HepG2 (cell line): Measurements from ENCODE around the gene LUZP2. TPM values are rescaled to one million over a fixed set of nuclear protein-coding genes. Genes with fewer than 3 reads are reported as not detected.

ENCODE experiments used
- ATAC-seq: fragments of 200-7000 bp; cut with Tn5 transposase; 3 replicates; pipeline ENCODE4 v1.9.1; 2020; ENCODE audit warnings: mild to moderate bottlenecking, moderate library complexity
- BruUV-seq: library from RNA; stranded (reverse); fragments of 400-500 nt; replicated peaks from 2 replicates; lab custom pipeline; 2021; lab: Mats Ljungman, UMichigan
- CTCF ChIA-PET: fragments of 300-600 bp; formaldehyde crosslinking; extraction: SDS; loops from one replicate; lab custom pipeline; 2021; ENCODE audit warnings: low total read pairs, inconsistent platforms, low intra/inter-chr PET ratio; lab: Yijun Ruan, JAX
- POLR2A ChIA-PET: fragments of 350-600 bp; sonication (Branson Sonifier 250); formaldehyde crosslinking; loops from one replicate; lab custom pipeline; 2020; ENCODE audit warnings: antibody characterized with exemption, inconsistent platforms; lab: Yijun Ruan, JAX
- DNase-seq: peaks from one replicate; pipeline ENCODE4 v3.0.0-alpha.2; 2015; ENCODE audit warnings: low spot score
- FAIRE-seq: peaks from 3 replicates; lab custom pipeline; 2011; peaks lifted over from hg19 to GRCh38; lab: Jason Lieb, UNC
- H2AFZ ChIP-seq: one replicate; pipeline ENCODE4 v1.6.1; 2011; ENCODE audit warnings: low read length, inconsistent platforms
- H3K27ac ChIP-seq: fragments of 300-600 bp; 3 replicates; pipeline ENCODE4 v1.8.0; 2011; ENCODE audit warnings: mixed run types, mild to moderate bottlenecking, mixed read lengths, low read length, inconsistent platforms; ENCODE audit not compliant: insufficient read depth; ENCODE audit errors: extremely low read length
- H3K27me3 ChIP-seq, 2 experiments: fragments of 200-600 bp in 1 of 2; 2 replicates in 1 of 2; 3 replicates in 1 of 2; pipeline versions ENCODE4 v1.6.0 to v1.8.0; 2011; ENCODE audit warnings: low read length in 2 of 2, mild to moderate bottlenecking in 2 of 2, moderate library complexity in 2 of 2, inconsistent platforms in 1 of 2; ENCODE audit not compliant: insufficient read depth in 2 of 2, control insufficient read depth in 1 of 2
- H3K36me3 ChIP-seq, 2 experiments: fragments of 200-600 bp in 1 of 2; replicated peaks in 1 of 2; 2 replicates in 1 of 2; 3 replicates in 1 of 2; pipeline versions ENCODE4 v1.5.1 to v1.8.0; 2011; ENCODE audit warnings: low read length in 2 of 2, inconsistent platforms in 1 of 2; ENCODE audit not compliant: insufficient read depth in 2 of 2, control insufficient read depth in 1 of 2
- H3K4me1 ChIP-seq: 2 replicates; pipeline ENCODE4 v1.5.1; 2012; ENCODE audit warnings: low read length, inconsistent platforms; ENCODE audit not compliant: insufficient read depth
- H3K4me2 ChIP-seq: 2 replicates; pipeline ENCODE4 v1.6.0; 2011; ENCODE audit warnings: low read depth, low read length, inconsistent platforms
- H3K4me3 ChIP-seq, 3 experiments: fragments of 200-600 bp in 1 of 3; sonication (generic), shearing (Covaris generic) in 1 of 3; replicated peaks in 1 of 3; 2 replicates each; pipeline ENCODE4 v1.5.1; 2011 to 2016; ENCODE audit warnings: low read length in 3 of 3, inconsistent platforms in 2 of 3, low read depth in 2 of 3, mild to moderate bottlenecking in 2 of 3, control low read depth in 1 of 3, mixed read lengths in 1 of 3; ENCODE audit not compliant: insufficient read depth in 1 of 3
- H3K79me2 ChIP-seq: one replicate; pipeline ENCODE4 v1.6.1; 2011; ENCODE audit warnings: low read length, inconsistent platforms; ENCODE audit not compliant: insufficient read depth
- H3K9ac ChIP-seq: 2 replicates; pipeline ENCODE4 v1.6.0; 2011; ENCODE audit warnings: mild to moderate bottlenecking, low read depth, low read length, inconsistent platforms; ENCODE audit not compliant: insufficient read depth
- H3K9me3 ChIP-seq: 2 replicates; pipeline ENCODE4 v1.5.1; 2012; ENCODE audit warnings: mild to moderate bottlenecking, low read length
- H4K20me1 ChIP-seq: 2 replicates; pipeline ENCODE4 v1.6.0; 2011; ENCODE audit warnings: inconsistent platforms, mild to moderate bottlenecking, low read length, moderate library complexity; ENCODE audit not compliant: insufficient read depth
- AKNA ChIP-seq: sonication (generic); formaldehyde crosslinking; IDR thresholded peaks from 2 replicates; pipeline ENCODE4 v1.4.0; 2020; ENCODE audit warnings: missing genetic modification reagents, borderline replicate concordance
- BRD4 ChIP-seq: sonication (generic); formaldehyde crosslinking; IDR thresholded peaks from 2 replicates; pipeline ENCODE4 v1.4.0; 2020; ENCODE audit warnings: missing genetic modification reagents
- KAT2B ChIP-seq: fragments of 150-350 bp; IDR thresholded peaks from 2 replicates; pipeline ENCODE4 v1.6.1; 2014; ENCODE audit warnings: low read depth, low read length, borderline replicate concordance
- MIXL1 ChIP-seq: IDR thresholded peaks from 2 replicates; pipeline ENCODE4 v1.6.1; 2016
- SMYD3 ChIP-seq: sonication (generic); formaldehyde crosslinking; IDR thresholded peaks from 2 replicates; pipeline ENCODE4 v1.8.1; 2023; ENCODE audit warnings: mild to moderate bottlenecking, missing genetic modification reagents
- ZBTB7B ChIP-seq: sonication (generic); formaldehyde crosslinking; IDR thresholded peaks from 2 replicates; pipeline ENCODE4 v1.4.0; 2020; ENCODE audit warnings: missing genetic modification reagents
- ZFP36L2 ChIP-seq: sonication (generic); formaldehyde crosslinking; IDR thresholded peaks from 2 replicates; pipeline ENCODE4 v1.4.0; 2020; ENCODE audit warnings: missing genetic modification reagents
- ZFP41 ChIP-seq: sonication (generic); formaldehyde crosslinking; IDR thresholded peaks from 2 replicates; pipeline ENCODE4 v1.4.0; 2020; ENCODE audit warnings: mild to moderate bottlenecking, missing genetic modification reagents, borderline replicate concordance
- ZNF3 ChIP-seq: IDR thresholded peaks from 2 replicates; pipeline ENCODE4 v1.7.0; 2017; ENCODE audit warnings: inconsistent platforms
- ZNF33B ChIP-seq: sonication (generic); formaldehyde crosslinking; IDR thresholded peaks from 2 replicates; pipeline ENCODE4 v1.5.1; 2020; ENCODE audit warnings: mild to moderate bottlenecking, missing genetic modification reagents
- ZNF430 ChIP-seq: sonication (generic); formaldehyde crosslinking; IDR thresholded peaks from 2 replicates; pipeline ENCODE4 v1.9.0; 2021; ENCODE audit warnings: mild to moderate bottlenecking, missing genetic modification reagents
- ZNF468 ChIP-seq: sonication (generic); formaldehyde crosslinking; IDR thresholded peaks from 2 replicates; pipeline ENCODE4 v1.8.0; 2022; ENCODE audit warnings: mild to moderate bottlenecking, moderate library complexity, missing genetic modification reagents
- ZNF562 ChIP-seq: sonication (generic); formaldehyde crosslinking; IDR thresholded peaks from 2 replicates; pipeline ENCODE4 v1.8.0; 2022; ENCODE audit warnings: missing genetic modification reagents, borderline replicate concordance
- ZNF644 ChIP-seq: IDR thresholded peaks from 2 replicates; pipeline ENCODE4 v1.6.1; 2016; ENCODE audit warnings: low read depth
- ZNF724P ChIP-seq: sonication (generic); formaldehyde crosslinking; IDR thresholded peaks from 2 replicates; pipeline ENCODE4 v1.8.0; 2022; ENCODE audit warnings: missing genetic modification reagents, borderline replicate concordance
- WGBS: methylation state at CpG from one replicate; pipeline ENCODE4 v1.1.6; 2017; ENCODE audit warnings: low lambda C conversion rate; 5-methylcytosine and 5-hydroxymethylcytosine counted together
- in situ Hi-C: cut with HindIII; loops from 2 replicates; pipeline ENCODE4 v1.10.0; 2017; ENCODE audit warnings: low pct_unique_long_range_greater_than_20kb; ENCODE audit not compliant: extremely low pct_ligation_motif_present
- intact Hi-C: fragments of 100-400 bp; cut with micrococcal nuclease; formaldehyde crosslinking; loops from one replicate; pipeline ENCODE4 v1.10.0; 2022; ENCODE audit not compliant: unreplicated experiment
- polyA plus RNA-seq, 8 experiments: library from polyadenylated mRNA; depleted of rRNA in 3 of 8; stranded (reverse) in 7 of 8; unstranded in 1 of 8; fragments of >200 nt; fragmentation: Illumina TruSeq in 4 of 8; extraction: Trizol in 4 of 8; gene quantifications; 2 replicates each; pipeline versions ENCODE4 v1.2.1 to v1.2.3, GENCODE V29; 2011 to 2016; ENCODE audit warnings: low read depth in 4 of 8, missing spikeins in 1 of 8, mixed read lengths in 1 of 8; ENCODE audit not compliant: insufficient read depth in 1 of 8
- total RNA-seq, 5 experiments: library from RNA; depleted of rRNA; stranded (reverse); fragments of >200 nt; fragmentation: Illumina TruSeq; extraction: Trizol; gene quantifications; 2 replicates each; pipeline ENCODE4 v1.2.3, GENCODE V29; 2016; ENCODE audit warnings: low read depth in 1 of 5
- TF ChIP-seq, protein P1 (sequence below): sonication (generic); formaldehyde crosslinking; IDR thresholded peaks from 2 replicates; pipeline ENCODE4 v1.4.0; 2020; ENCODE audit warnings: missing genetic modification reagents, borderline replicate concordance
- TF ChIP-seq, protein P2 (sequence below): sonication (generic); formaldehyde crosslinking; IDR thresholded peaks from 2 replicates; pipeline ENCODE4 v1.4.0; 2020; ENCODE audit warnings: mild to moderate bottlenecking, missing genetic modification reagents

The LUZP2 gene
- total and polyA plus RNA-seq, 2 of the 13 experiments (the other 11 are each of a cell fraction or from before 2014, with no cell fraction given) = not detected

GRCh38 chr11:24470431-24470830, 26.4 kb upstream of the LUZP2 start:
- Histone ChIP-seq H3K9me3 (0 out of 2 replicates have a peak, but pooled peaks cover 5% of the 10 kb centered on the region), H3K4me2 (no peak overlapping the region), H3K79me2 (no peaks in the 10 kb centered on the region), H3K36me3 (no peaks in the 10 kb centered on the region), H3K9ac (no peak overlapping the region), H3K4me1 (no peaks in the 10 kb centered on the region), H4K20me1 (no peaks in the 10 kb centered on the region), H2AFZ (no peak overlapping the region), H3K4me3 (no peak overlapping the region), H3K27me3 (no peaks in the 10 kb centered on the region), H3K27ac (no peak overlapping the region)
- no TSS peak for BruUV-seq
- intact Hi-C loops = no loop called here
- in situ Hi-C loops = no loop called here
- 7% methylated on average over 1 of the region's 1 CpG for WGBS
- no peak for DNase-seq
- no peak for ATAC-seq
- TF ChIP-seq ZFP36L2 (CRISPR knock-in tag) = no peak
- TF ChIP-seq MIXL1 (CRISPR knock-in tag) = no peak
- TF ChIP-seq ZNF644 = no peak
- no peak for TF ChIP-seq ZNF3 (CRISPR knock-in tag)
- no peak for TF ChIP-seq ZNF724P (CRISPR knock-in tag)
- TF ChIP-seq AKNA (CRISPR knock-in tag) = no peak
- TF ChIP-seq, protein P1, sequence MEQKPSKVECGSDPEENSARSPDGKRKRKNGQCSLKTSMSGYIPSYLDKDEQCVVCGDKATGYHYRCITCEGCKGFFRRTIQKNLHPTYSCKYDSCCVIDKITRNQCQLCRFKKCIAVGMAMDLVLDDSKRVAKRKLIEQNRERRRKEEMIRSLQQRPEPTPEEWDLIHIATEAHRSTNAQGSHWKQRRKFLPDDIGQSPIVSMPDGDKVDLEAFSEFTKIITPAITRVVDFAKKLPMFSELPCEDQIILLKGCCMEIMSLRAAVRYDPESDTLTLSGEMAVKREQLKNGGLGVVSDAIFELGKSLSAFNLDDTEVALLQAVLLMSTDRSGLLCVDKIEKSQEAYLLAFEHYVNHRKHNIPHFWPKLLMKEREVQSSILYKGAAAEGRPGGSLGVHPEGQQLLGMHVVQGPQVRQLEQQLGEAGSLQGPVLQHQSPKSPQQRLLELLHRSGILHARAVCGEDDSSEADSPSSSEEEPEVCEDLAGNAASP (CRISPR knock-in tag) = no peak
- TF ChIP-seq BRD4 = no peak
- TF ChIP-seq ZNF468 (CRISPR knock-in tag) = no peak
- no peak for TF ChIP-seq ZBTB7B
- TF ChIP-seq, protein P2, sequence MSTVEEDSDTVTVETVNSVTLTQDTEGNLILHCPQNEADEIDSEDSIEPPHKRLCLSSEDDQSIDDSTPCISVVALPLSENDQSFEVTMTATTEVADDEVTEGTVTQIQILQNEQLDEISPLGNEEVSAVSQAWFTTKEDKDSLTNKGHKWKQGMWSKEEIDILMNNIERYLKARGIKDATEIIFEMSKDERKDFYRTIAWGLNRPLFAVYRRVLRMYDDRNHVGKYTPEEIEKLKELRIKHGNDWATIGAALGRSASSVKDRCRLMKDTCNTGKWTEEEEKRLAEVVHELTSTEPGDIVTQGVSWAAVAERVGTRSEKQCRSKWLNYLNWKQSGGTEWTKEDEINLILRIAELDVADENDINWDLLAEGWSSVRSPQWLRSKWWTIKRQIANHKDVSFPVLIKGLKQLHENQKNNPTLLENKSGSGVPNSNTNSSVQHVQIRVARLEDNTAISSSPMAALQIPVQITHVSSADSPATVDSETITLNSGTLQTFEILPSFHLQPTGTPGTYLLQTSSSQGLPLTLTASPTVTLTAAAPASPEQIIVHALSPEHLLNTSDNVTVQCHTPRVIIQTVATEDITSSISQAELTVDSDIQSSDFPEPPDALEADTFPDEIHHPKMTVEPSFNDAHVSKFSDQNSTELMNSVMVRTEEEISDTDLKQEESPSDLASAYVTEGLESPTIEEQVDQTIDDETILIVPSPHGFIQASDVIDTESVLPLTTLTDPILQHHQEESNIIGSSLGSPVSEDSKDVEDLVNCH (CRISPR knock-in tag) = no peak
- TF ChIP-seq ZNF430 = no peak
- no peak for TF ChIP-seq ZNF33B (CRISPR knock-in tag)
- TF ChIP-seq ZFP41 (CRISPR knock-in tag) = no peak
- TF ChIP-seq SMYD3 (CRISPR knock-in tag) = no peak
- no peak for TF ChIP-seq KAT2B
- TF ChIP-seq ZNF562 (CRISPR knock-in tag) = no peak
- ChIA-PET POLR2A (no interaction called here), CTCF (no interaction called here)
- FAIRE-seq = no peak
